IPS-20b (cell line): ENCODE measurements around the gene PIGC.

Experiments used
- H3K27ac ChIP-seq: one replicate; pipeline ENCODE4 v1.5.1; 2013; ENCODE audit warnings: low read length
- H3K27me3 ChIP-seq: 2 replicates; pipeline ENCODE4 v1.6.1; 2013; ENCODE audit warnings: mild to moderate bottlenecking, low read length, inconsistent platforms; ENCODE audit not compliant: insufficient read depth
- H3K36me3 ChIP-seq: 2 replicates; pipeline ENCODE4 v1.6.1; 2013; ENCODE audit warnings: low read depth, mild to moderate bottlenecking, inconsistent platforms, low read length, moderate library complexity; ENCODE audit not compliant: insufficient read depth
- H3K4me1 ChIP-seq: 2 replicates; pipeline ENCODE4 v1.6.1; 2013; ENCODE audit warnings: mild to moderate bottlenecking, control low read depth, inconsistent platforms, low read length, moderate library complexity; ENCODE audit not compliant: insufficient read depth
- H3K4me3 ChIP-seq: 2 replicates; pipeline ENCODE4 v1.5.1; 2013; ENCODE audit warnings: mild to moderate bottlenecking, low read length, inconsistent platforms
- H3K9ac ChIP-seq: 2 replicates; pipeline ENCODE4 v1.6.1; 2013; ENCODE audit warnings: low read depth, mild to moderate bottlenecking, inconsistent platforms, low read length, moderate library complexity
- H3K9me3 ChIP-seq: 2 replicates; pipeline ENCODE4 v1.6.1; 2013; ENCODE audit warnings: mild to moderate bottlenecking, low read depth, low read length, inconsistent platforms; ENCODE audit not compliant: insufficient read depth

PIGC gene

DNA sequence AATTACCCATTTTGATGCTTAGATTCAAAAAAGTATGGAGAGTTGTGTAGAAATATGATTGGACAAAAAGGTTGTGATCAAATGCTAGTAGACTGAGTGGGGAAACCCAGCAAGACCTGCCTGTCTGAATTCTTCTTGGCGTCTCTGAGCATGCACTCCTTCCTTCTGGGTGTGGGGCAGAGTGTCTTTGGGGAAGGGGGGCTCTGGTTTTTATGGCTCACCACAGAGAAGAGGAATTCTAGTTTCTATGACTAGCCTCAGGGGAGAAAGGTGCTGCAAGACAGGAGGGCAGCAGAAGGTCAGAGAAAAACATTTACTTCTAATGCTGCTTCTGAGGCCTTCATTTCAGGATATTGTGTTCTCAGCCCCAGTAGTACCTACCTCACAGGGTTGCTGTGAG lies 33.9 kb upstream of the PIGC start:
- no peak overlapping the region for H3K27ac ChIP-seq
- no peaks in the 10 kb centered on the region for H3K36me3 ChIP-seq
- H3K4me3 ChIP-seq: no peak overlapping the region
- no peak overlapping the region for H3K9ac ChIP-seq
- no peaks in the 10 kb centered on the region for H3K9me3 ChIP-seq
- H3K27me3 ChIP-seq: no peaks in the 10 kb centered on the region
- H3K4me1 ChIP-seq: no peaks in the 10 kb centered on the region; the same call in 1 of the 2 replicates

DNA sequence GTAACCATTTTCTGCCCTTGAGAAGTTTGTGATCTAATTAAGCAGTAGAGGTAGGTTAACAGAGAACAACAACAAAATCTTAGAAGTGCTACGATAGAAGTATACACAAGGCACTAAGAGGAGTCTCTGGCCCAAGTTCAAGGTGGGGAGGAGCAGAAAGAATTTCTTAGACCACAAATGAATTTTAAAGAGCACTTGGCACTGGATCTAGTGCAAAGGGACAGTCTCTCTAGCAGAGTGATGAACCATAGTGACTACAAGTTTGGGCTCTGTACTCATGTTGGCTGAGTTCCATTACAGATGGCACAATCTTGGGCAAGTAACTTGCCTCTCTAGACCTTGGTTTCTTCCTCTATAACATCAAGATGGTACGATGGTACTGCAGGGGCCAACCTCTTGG lies 33.3 kb upstream of the PIGC start:
- Histone ChIP-seq H3K27me3 (no peaks in the 10 kb centered on the region), H3K4me1 (no peaks in the 10 kb centered on the region; the same call in 1 of the 2 replicates)

DNA sequence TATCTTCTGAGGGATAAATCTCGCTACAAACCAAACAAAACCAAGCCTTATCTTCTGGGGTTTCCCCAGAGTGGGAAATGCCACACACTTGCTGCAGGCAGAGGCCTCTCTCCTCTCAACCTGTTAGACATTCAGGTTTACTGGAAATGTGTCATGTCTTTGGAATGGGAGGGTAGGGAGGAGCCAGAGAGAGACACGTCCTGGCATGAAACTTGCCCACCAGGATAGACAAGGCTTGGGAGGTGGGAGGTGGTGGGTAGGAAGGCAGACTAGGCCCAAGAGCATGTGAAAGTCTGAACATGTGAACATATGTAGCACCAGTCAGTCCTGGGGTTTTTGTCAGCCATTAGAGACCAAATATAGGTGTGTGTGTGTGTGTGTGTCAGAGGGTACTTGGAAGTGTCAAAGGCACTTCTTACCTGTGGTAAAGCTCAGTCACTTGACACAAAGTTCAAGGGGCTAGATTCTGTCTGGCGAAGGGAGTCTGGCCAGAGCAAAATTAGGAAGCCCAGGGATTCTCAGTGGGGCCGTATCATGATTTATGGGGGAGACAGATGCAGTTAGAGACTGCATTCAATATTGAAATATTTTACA lies 32.4 kb upstream of the PIGC start:
- no peaks in the 10 kb centered on the region for H3K27me3 ChIP-seq
- no peak overlapping the region for H3K4me3 ChIP-seq
- no peaks in the 10 kb centered on the region for H3K36me3 ChIP-seq
- no peaks in the 10 kb centered on the region; the same call in 1 of the 2 replicates for H3K4me1 ChIP-seq
- H3K27ac ChIP-seq: no peak overlapping the region
- no peak overlapping the region for H3K9ac ChIP-seq
- no peaks in the 10 kb centered on the region for H3K9me3 ChIP-seq

More for the DNA sequence above, 33.3 kb upstream of the PIGC start:
- Histone ChIP-seq H3K9me3 (no peaks in the 10 kb centered on the region), H3K9ac (no peak overlapping the region), H3K36me3 (no peaks in the 10 kb centered on the region), H3K4me3 (no peak overlapping the region), H3K27ac (no peak overlapping the region)

DNA sequence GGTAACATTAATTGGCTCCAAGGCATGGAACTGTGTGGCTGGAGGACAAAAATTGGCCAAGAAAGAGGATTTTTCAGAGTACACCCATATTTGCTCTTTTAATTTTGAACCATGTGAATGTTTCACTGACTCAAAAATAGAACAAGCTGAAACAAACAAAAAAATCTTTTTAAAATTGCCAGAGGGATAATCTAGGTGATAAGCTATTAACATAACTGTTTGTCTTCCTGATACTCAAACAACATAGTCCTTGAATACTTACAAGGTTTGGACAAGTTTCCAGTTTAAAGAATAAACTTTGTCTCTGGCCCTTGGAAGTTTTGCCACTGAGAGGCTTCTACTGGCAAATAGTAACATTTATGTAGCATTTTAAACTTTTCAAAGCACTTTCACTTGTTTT lies 30.0 kb upstream of the PIGC start:
- Histone ChIP-seq H3K27me3 (no peaks in the 10 kb centered on the region), H3K4me1 (no peaks in the 10 kb centered on the region; the same call in 1 of the 2 replicates), H3K9ac (no peak overlapping the region), H3K9me3 (no peaks in the 10 kb centered on the region), H3K4me3 (no peak overlapping the region), H3K27ac (no peak overlapping the region), H3K36me3 (no peaks in the 10 kb centered on the region)

DNA sequence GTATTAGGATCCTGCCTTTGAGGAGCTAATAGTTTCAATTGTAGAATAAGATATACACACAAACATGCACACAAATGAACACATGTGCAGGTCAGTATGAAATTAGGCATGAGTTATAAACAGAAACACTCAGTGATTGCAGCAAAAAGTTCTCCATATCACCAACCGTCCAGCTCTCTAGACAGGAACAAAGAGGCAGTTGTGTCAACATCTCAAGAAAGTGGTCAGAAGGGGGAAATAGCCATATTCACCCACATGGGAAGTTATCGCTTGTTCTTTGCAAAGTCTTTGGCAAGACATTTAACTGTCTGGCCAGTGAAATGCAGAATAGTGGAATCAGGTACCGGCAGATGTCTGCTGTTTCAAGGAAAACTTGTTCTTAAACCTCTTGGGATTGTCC lies 29.4 kb upstream of the PIGC start:
- Histone ChIP-seq H3K9me3 (no peaks in the 10 kb centered on the region), H3K36me3 (no peaks in the 10 kb centered on the region), H3K4me1 (no peaks in the 10 kb centered on the region; the same call in 1 of the 2 replicates), H3K27me3 (no peaks in the 10 kb centered on the region), H3K9ac (no peak overlapping the region), H3K4me3 (no peak overlapping the region), H3K27ac (no peak overlapping the region)

DNA sequence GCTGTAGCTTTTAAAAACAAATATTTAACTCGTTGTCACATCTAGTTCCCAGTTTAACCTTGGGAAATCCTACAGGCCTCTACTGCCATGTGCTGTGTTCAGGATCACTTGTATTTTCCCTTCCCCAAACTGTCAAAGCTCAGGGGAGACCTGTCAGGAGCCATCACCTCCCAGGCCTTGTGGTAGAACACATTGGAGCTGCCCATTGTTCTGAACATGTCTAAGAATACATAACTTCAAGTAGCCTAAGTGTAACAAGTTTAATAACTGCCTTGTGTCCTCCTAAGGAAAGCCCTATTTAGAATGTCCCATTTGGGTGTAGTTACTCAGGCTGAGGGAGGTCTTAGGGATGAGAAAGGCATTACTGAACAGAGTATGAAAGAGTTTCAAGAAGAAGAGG lies 28.6 kb upstream of the PIGC start:
- Histone ChIP-seq H3K4me3 (no peak overlapping the region), H3K4me1 (no peaks in the 10 kb centered on the region; the same call in 1 of the 2 replicates), H3K27ac (no peak overlapping the region), H3K27me3 (no peaks in the 10 kb centered on the region), H3K9me3 (no peaks in the 10 kb centered on the region), H3K36me3 (no peaks in the 10 kb centered on the region), H3K9ac (no peak overlapping the region)

DNA sequence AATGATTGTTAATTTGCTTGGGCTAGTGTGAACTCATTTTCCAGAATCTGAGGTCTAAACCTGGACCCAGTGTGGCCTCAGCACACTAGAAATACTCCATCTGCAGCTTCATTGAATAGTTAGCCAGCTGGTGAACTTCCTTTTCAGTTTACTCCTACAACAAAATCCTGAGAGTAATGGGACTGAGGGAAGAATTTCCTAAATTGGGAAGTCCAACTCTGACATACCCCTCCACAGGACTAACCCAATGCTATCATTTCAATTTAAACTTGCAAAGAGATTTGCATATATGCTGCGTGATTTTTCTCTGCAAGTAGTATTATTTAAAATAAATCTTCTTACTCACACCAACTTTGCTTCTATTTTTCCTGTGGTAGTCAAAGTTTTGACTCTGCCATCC lies 27.8 kb upstream of the PIGC start:
- no peak overlapping the region for H3K4me3 ChIP-seq
- H3K4me1 ChIP-seq: no peaks in the 10 kb centered on the region; the same call in 1 of the 2 replicates

DNA sequence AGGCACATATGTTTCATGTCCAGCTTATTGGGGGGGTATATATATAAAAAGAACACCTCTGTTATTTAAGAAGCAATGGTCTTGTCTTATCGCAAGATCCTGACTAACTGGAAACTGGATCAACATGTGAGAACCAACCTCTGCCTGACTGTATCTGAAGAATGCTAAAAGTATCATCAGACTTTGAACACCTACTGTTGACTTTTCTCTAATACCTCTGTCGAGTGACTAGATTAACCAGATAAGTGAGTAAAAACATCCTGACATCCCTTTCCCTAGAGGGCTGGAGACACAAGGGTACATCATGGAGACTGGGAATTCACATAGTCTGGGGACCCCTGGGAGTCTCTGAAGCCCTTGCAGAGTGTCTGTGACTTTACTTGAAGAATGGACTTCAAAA lies 26.3 kb upstream of the PIGC start:
- no peak overlapping the region for H3K4me3 ChIP-seq
- H3K9ac ChIP-seq: no peak overlapping the region
- no peaks in the 10 kb centered on the region for H3K36me3 ChIP-seq
- no peak overlapping the region for H3K27ac ChIP-seq
- no peaks in the 10 kb centered on the region for H3K27me3 ChIP-seq
- no peaks in the 10 kb centered on the region for H3K9me3 ChIP-seq
- no peaks in the 10 kb centered on the region for H3K4me1 ChIP-seq

More for the DNA sequence above, 27.8 kb upstream of the PIGC start:
- no peak overlapping the region for H3K27ac ChIP-seq
- no peaks in the 10 kb centered on the region for H3K9me3 ChIP-seq
- H3K9ac ChIP-seq: no peak overlapping the region
- H3K27me3 ChIP-seq: no peaks in the 10 kb centered on the region
- H3K36me3 ChIP-seq: no peaks in the 10 kb centered on the region

DNA sequence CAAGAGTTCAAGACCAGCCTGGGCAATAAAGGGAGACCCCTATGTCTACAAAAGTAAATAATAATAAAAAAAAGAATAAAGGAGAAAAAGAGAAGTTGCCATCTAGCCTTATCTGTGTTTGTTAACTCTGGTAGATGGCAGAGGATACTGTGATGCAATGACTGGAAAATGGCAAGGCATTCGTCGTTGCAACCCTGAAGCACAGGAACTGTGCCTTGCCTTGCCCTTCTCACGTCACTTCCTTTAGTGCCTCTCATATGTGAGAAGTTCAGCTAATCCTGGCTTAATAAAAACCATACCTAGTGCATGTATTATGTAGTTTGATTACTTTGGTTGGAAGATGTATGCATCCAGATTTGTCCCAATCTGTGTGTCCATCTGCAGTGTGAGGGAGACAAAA lies 25.8 kb upstream of the PIGC start:
- Histone ChIP-seq H3K36me3 (no peaks in the 10 kb centered on the region), H3K27ac (no peak overlapping the region), H3K9me3 (no peaks in the 10 kb centered on the region), H3K9ac (no peak overlapping the region), H3K27me3 (no peaks in the 10 kb centered on the region), H3K4me1 (no peaks in the 10 kb centered on the region), H3K4me3 (no peak overlapping the region)

DNA sequence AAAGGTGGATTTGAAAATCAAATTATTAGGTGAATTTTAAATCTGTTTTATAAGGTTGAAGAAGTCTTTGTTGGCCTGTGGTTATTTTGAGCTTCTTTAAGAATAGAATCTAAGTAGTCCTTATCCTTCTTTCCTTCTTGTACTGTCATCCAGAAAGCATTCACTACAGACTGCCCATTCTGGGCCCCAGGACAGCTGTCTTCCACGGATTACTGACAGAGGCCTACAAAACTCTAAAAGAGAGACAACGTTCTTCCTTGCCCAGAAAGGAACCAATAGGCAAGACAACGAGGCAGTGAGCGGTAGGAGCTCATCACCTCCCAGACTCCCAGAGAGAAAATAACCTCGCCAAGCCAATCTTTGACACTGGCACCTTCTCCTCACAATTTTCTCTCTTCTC lies 24.4 kb upstream of the PIGC start:
- no peak overlapping the region for H3K9ac ChIP-seq
- no peaks in the 10 kb centered on the region for H3K36me3 ChIP-seq
- H3K4me1 ChIP-seq: no peaks in the 10 kb centered on the region
- H3K9me3 ChIP-seq: no peaks in the 10 kb centered on the region
- H3K27me3 ChIP-seq: no peaks in the 10 kb centered on the region
- H3K27ac ChIP-seq: no peak overlapping the region
- no peak overlapping the region for H3K4me3 ChIP-seq

DNA sequence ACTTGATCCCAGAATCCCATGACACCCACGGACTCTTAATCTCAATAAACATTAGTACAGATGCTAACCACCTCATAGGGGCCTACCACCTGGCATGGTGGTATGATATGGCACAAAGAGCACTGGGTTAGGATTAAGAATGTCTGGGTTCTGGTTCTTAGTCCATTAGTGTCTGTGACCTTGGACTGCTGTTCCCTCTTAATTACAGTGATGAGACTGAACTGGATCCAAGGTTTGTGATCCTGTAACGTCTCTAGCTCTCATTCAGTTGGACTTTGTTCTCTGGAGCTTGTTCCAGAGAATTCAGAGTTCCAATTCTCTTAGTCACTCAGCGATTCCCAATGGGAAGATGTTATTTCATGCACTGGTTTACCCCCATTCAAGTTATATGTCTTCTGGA lies 23.6 kb upstream of the PIGC start:
- H3K9me3 ChIP-seq: no peaks in the 10 kb centered on the region
- H3K4me3 ChIP-seq: no peak overlapping the region
- no peaks in the 10 kb centered on the region for H3K36me3 ChIP-seq
- H3K27ac ChIP-seq: no peak overlapping the region
- H3K27me3 ChIP-seq: no peaks in the 10 kb centered on the region
- H3K9ac ChIP-seq: no peak overlapping the region
- H3K4me1 ChIP-seq: no peaks in the 10 kb centered on the region

DNA sequence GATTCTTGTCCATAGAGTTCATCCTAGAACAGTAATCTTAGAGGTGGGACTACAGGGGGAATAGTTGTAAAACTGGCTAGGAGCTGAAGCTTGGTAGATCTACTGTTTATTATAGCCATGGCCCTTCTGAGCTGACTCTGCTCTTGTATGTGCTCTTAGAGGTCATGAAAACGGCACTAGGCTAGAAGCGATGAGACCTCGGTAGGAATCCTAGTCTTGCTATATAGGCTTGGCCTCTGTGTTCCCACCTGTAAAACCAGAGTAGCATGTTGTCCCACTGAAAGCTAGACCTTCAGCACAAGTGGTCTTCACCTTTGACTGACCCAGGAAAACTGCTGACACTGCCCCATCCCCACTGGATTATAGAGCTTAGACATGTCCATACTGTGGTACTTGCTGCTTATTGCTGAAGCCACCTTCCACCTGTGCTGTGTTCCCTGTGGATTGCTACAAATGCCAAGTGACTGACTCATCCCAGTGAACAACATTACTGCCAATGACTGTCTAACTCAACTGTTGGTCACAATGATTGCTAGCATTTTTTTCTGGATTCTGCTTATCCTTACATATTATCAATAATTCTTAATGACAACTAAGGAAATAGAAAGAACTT lies 23.0 kb upstream of the PIGC start:
- H3K27me3 ChIP-seq: no peaks in the 10 kb centered on the region
- no peaks in the 10 kb centered on the region for H3K9me3 ChIP-seq
- no peak overlapping the region for H3K9ac ChIP-seq
- H3K4me1 ChIP-seq: no peaks in the 10 kb centered on the region
- H3K4me3 ChIP-seq: no peak overlapping the region
- H3K36me3 ChIP-seq: no peaks in the 10 kb centered on the region
- no peak overlapping the region for H3K27ac ChIP-seq
